ENCODE data around the gene HSF5.
"Not testable (repeated sequence)": the region's sequence is repeated elsewhere in the genome, so short reads cannot be mapped to it uniquely, and the experiment has no call there.

The HSF5 gene

GRCh38 chr17:58398574-58399266 is 89.5 kb downstream of the HSF5 start:
- Histone ChIP-seq H3K27ac (no peak overlapping the region), H3K4me3 (no peak overlapping the region)
- no peak for DNase-seq (ENCODE audit: low spot score)
- no peak for TF ChIP-seq CTCF (IDR thresholded peaks at IDR 0.05)

GRCh38 chr17:58397421-58397820 is 90.8 kb downstream of the HSF5 start:
- not testable (repeated sequence) for DNase-seq (ENCODE audit: low spot score); H3K4me3 ChIP-seq; H3K27ac ChIP-seq

DNA sequence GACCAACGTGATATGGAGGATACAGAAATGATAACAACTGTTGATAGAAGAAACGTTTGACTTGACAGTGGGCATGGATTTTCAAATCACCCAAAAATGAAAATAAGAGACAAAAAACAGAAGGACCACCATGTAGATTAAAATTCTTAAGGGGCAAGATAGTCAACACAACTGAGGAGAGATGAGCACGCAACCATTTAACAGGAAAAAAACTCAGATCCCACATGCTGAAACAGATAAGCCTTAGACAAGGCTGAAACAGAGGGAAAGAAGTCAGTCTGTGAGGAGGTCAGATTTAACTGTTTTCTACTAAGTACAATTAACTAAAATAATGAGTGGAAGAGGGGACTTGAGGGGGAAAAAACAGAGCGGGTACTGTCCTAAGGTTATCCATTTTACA is 92.0 kb downstream of the HSF5 start:
- no peak for TF ChIP-seq CTCF (IDR thresholded peaks at IDR 0.05)
- Histone ChIP-seq H3K4me3 (no peak overlapping the region), H3K27ac (no peak overlapping the region)
- DNase-seq (ENCODE audit: low spot score): no peak

DNA sequence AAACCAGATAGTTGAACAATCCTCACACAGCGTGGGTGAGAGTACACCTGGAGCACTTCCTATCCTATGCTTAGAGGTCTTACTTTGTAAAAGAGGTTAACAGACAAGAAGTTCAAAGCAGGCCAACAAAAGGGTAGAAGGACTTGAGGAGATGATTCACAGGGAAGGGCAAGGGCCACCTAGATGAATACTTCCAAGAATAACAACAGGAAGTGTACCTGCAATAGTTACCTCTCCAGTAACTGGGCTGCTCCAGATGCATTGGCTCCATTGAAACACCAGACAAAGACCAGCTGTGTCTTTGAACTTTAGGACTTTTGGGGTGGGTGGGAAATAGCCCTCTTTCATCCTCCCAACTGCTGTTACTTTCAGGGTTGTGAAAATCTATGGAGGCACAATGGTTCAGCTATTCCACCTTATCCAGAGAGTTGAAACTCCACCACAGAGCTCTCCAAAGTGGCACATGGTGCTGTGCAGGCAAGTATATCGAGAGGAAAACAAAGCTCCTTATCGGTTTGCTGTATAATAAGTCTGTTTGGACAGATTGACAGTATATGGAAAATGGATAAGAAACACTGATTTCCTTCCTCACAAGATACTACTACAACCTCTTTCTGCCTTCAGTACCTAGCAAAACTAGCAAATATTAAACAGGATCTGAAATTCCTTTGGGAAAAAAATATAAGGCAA is 93.5 kb downstream of the HSF5 start:
- no peak overlapping the region for H3K27ac ChIP-seq

GRCh38 chr17:58391302-58391984 is 96.8 kb downstream of the HSF5 start:
- Histone ChIP-seq H3K4me3 (no peak overlapping the region), H3K27ac (no peak overlapping the region)
- no peak for TF ChIP-seq CTCF (IDR thresholded peaks at IDR 0.05)
- no peak for DNase-seq (ENCODE audit: low spot score)

More for the DNA sequence above, 93.5 kb downstream of the HSF5 start:
- TF ChIP-seq CTCF (IDR thresholded peaks at IDR 0.05): no peak
- no peak for DNase-seq (ENCODE audit: low spot score)
- H3K4me3 ChIP-seq: no peak overlapping the region

- no peak overlapping the region for H3K27ac ChIP-seq
- DNase-seq (ENCODE audit: low spot score): no peak
- no peak overlapping the region for H3K4me3 ChIP-seq
- TF ChIP-seq CTCF (IDR thresholded peaks at IDR 0.05): no peak
Measured at GRCh38 chr17:58390884-58391283, 97.3 kb downstream of the HSF5 start.

- no peak overlapping the region for H3K27ac ChIP-seq
- no peak overlapping the region for H3K4me3 ChIP-seq
- no peak for DNase-seq (ENCODE audit: low spot score)
- TF ChIP-seq CTCF (IDR thresholded peaks at IDR 0.05): no peak
Measured at GRCh38 chr17:58388302-58389190, 99.7 kb downstream of the HSF5 start.
